Islet precursor cell (in vitro differentiated cells): ENCODE results near the gene YIPF2.

Source experiments
- DNase-seq: peaks from one replicate; pipeline ENCODE4 v3.0.0-alpha.2; 2018

The YIPF2 gene

GRCh38 chr19:10936661-10937084, 8.2 kb upstream of the YIPF2 start:
- DNase-seq, result peak; percentile 83

- DNase-seq, result no peak
These were observed 7.1 kb upstream of the YIPF2 start for GRCh38 chr19:10935371-10936059.

DNA sequence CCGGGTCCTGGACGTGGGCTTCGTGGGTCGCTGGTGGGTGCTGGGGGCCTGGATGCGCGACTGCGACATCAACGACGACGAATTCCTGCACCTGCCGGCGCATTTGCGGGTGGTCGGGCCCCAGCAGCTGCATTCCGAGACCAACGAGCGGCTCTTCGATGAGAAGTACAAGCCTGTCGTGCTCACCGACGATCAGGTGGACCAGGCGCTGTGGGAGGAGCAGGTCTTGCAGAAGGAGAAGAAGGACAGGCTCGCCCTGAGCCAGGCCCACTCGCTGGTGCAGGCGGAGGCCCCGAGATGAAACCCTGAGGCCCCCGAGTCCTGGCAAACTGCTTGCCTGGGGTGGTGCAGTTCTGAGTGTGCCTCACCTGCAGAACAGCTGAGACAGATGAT, 959 bp upstream of the YIPF2 start:
- peak; percentile 59 for DNase-seq

- no peak for DNase-seq
These were observed 493 bp downstream of the YIPF2 start for GRCh38 chr19:10927730-10928562.

- no peak for DNase-seq
These were observed 3.8 kb downstream of the YIPF2 start for GRCh38 chr19:10924597-10924996.

GRCh38 chr19:10923260-10924112, 5.0 kb downstream of the YIPF2 start:
- no peak for DNase-seq

DNA sequence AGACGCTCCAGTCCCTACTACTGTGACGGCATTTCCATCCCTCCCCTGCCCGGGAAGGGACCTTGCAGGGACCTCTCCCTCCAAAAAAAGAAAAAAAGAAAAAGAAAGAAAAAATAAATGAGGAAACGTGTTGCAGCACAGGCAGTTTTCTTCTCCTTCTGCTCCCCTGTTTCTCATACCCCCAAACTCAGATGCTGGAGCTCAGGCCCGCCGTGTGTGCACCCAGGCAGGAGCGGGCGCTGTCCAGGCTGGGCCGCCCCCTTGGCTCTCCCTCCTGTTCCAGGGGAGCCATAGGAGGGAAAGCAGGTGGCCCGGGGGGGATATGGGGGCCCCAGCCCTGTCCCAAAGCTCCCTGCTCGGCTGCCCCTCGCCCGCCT, 5.8 kb downstream of the YIPF2 start:
- DNase-seq, result no peak

GRCh38 chr19:10921910-10922637, 6.4 kb downstream of the YIPF2 start:
- DNase-seq, result no peak

- no peak for DNase-seq
These were observed 7.1 kb downstream of the YIPF2 start for GRCh38 chr19:10921199-10921909.

- no peak for DNase-seq
These were observed 7.7 kb downstream of the YIPF2 start for GRCh38 chr19:10920781-10921180.

DNA sequence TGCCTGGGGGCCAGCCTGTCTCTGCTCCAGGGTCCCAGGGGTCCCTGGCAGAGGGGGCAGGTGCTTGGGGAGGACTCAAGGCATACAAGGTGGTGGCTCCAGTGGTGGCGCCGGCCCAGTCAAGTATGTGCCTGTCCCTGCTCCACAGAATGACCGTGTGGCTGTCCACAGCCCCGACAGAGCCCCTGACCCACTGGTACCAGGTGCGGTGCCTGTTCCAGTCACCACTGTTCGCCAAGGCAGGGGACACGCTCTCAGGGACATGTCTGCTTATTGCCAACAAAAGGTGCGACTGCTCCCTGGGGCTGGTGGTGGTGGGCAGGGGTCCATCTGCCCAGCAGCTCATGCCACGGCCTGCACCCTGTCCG, 8.2 kb downstream of the YIPF2 start:
- DNase-seq, result no peak

DNA sequence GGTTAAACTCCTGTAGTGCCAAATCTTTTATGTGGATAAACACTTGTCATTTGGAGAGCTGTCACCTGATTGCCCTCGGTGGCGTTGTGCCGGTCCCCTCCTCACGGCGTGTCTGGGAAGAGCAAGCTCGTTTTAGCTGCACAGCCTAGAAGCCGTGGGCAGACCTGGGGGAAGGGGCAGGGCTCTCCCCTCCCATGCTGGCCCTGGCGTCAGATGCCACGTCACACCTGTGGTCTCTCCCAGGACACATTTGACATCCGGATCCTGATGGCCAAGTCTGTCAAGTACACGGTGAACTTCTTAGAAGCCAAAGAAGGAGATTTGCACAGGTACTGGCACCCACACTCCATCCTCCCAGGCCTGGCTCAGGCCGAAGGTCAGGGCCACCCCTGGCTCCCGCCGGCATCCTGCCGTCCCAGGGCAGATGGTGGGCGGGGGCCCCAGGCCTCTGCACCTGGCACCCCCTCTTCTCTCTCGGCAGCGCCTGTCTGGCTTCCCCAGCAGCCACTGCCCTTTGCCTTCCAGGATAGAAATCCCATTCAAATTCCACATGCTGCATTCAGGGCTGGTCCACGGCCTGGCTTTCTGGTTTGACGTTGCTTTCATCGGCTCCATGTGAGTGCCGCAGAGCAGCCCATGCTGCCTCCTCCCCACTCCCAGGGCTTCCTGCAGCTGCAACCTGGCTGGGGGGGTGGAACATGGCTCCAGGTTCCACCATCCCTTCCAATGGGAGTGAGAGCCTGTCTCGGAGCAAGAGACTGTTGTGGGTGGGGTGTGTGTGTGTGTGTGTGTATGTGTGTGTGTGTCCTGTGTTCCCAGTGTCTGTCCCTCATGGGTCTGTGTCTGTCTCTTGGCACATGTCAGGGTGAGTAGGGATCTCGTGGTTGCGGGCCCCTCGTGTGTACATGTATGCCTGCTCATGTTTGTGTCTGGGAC, 8.8 kb downstream of the YIPF2 start:
- DNase-seq, result no peak

DNA sequence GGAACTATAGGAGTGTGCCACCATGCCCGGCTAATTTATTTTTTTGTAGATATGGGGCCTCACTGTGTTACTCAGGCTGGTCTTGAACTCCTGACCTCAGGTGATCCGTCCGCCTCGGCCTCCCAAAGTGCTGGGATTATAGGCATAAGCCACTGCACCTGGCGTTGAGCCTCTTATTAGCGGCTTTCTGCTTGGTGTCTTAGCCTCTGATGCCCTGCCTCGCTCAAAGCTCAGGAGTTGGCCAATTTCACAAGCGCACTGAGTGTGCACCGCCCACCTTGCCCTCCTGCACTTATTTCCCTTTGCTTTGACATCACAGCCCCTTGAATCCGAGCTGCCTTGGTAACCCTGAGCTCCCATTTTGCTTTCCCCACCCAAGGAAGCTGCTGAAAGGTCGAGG, 10.1 kb downstream of the YIPF2 start:
- DNase-seq, result no peak

DNA sequence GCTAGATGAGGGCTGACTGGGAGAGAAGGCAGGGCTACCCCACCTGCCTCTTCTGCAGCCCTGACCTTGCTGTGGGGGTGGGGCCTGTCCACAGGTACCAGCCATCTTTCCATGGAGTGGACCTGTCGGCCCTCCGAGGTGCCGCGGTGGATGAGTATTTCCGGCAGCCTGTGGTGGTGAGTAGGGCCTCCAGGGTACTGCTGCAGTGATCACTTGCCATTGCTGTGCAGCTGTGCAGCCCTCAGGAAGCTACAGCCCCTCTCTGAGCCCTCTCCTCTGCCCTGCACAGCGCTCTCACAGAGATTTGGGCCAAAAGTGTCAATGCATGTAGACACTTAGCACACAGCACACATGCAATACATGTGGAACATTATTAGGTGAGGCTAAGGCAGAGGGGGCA, 11.8 kb downstream of the YIPF2 start:
- DNase-seq, result no peak

DNA sequence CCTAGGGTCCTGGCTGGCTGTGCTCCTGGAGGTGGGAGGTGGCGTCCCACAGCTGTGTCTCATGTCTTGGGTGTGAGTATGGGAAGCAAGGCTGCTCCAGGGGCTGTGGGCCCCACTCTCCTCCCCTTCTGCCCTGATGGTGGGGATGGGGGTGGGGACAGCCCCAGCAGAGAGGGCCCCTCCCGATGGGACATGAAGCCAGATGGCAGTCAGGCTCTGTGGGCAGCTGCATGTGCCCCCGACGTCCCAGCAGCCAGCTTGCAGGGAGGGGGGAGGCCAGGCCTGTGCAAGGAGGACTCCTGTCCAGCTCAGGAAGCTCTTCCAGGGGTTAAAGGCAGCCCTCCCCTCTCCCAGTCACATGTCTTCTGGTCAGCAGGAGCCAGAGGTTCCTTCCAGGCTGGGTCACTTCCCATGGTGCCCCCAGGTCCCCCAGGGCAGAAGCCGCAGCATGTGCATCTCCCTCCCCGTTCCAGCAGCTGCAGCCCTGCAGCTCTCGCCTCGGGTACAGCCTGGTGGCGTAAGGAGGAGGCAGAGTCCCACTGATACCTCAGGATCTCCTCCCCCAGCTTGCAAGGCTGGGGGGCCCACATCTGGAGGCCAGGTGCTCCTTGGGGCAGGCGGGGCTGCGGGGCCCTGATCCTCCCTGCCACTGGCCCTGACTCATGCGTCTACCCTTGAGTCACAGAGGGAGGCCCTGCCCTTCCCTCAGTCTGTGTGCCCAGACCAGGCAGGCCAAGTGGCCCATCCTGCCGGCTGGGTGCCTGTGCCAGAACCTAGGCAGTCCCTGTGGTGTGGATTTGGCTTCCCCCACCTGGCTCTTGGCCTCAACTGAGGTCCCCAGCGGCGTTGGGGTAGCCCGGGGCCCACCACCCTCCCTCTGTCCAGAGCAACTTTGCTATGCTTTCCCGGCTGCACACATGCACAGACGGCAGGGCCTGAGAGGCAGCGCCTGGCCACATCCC, 13.0 kb downstream of the YIPF2 start:
- DNase-seq, result peak; percentile 56

GRCh38 chr19:10913716-10914340, 14.6 kb downstream of the YIPF2 start:
- peak; percentile 47 for DNase-seq

DNA sequence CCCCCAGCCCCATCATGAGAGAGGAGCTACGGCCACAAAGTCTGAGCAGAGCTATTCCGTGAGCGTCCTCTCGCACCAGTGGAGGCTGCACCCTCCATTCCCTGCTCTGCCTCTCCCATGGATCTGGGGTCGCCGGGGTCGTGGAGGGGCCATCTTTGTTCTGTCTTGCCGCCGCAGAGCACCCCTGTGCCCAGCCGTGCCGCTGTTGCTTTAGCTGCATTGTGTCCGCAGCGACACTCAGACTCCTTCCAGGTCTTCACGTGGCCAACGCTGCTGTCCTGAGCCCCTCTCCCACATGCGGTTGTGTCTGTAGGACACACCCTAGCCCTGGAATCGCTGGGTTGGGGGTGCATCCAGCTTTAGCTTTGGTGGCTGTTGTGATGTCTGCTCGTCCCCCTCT, 15.8 kb downstream of the YIPF2 start:
- DNase-seq, result no peak

- DNase-seq, result peak; percentile 71
These were observed 16.7 kb downstream of the YIPF2 start for GRCh38 chr19:10911579-10912363.
